Kidney glomerular epithelial cell (primary cell): ENCODE data around the gene FAM169A.
"Not testable (repeated sequence)": the region's sequence is repeated elsewhere in the genome, so short reads cannot be mapped to it uniquely, and the experiment has no call there.

ENCODE experiments used
- DNase-seq: peaks from one replicate; lab custom pipeline; 2025; lab: John Stamatoyannopoulos, UW

FAM169A gene

GRCh38 chr5:74869414-74869813 is 3.2 kb upstream of the FAM169A start:
- DNase-seq: not testable (repeated sequence)

- DNase-seq: no peak
Observed at GRCh38 chr5:74866596-74867162, 492 bp upstream of the FAM169A start.

GRCh38 chr5:74865256-74865803 is 857 bp downstream of the FAM169A start:
- no peak for DNase-seq

- no peak for DNase-seq
Observed at GRCh38 chr5:74864823-74865222, 1.4 kb downstream of the FAM169A start.

GRCh38 chr5:74863726-74864125 is 2.5 kb downstream of the FAM169A start:
- DNase-seq: no peak

GRCh38 chr5:74862221-74862620 is 4.0 kb downstream of the FAM169A start:
- no peak for DNase-seq

GRCh38 chr5:74856975-74857374 is 9.2 kb downstream of the FAM169A start:
- not testable (repeated sequence) for DNase-seq

GRCh38 chr5:74853256-74853655 is 12.9 kb downstream of the FAM169A start:
- DNase-seq: no peak

GRCh38 chr5:74851684-74852353 is 14.4 kb downstream of the FAM169A start:
- no peak for DNase-seq

- no peak for DNase-seq
Observed at GRCh38 chr5:74850789-74851425, 15.3 kb downstream of the FAM169A start.

GRCh38 chr5:74850030-74850429 is 16.2 kb downstream of the FAM169A start:
- no peak for DNase-seq

GRCh38 chr5:74848553-74849025 is 17.6 kb downstream of the FAM169A start:
- no peak for DNase-seq

GRCh38 chr5:74839229-74839628 is 27.0 kb downstream of the FAM169A start:
- no peak for DNase-seq

GRCh38 chr5:74838262-74838661 is 27.9 kb downstream of the FAM169A start:
- no peak for DNase-seq

GRCh38 chr5:74837115-74837514 is 29.1 kb downstream of the FAM169A start:
- DNase-seq: no peak

GRCh38 chr5:74833537-74834266 is 32.5 kb downstream of the FAM169A start:
- DNase-seq: no peak

- no peak for DNase-seq
Observed at GRCh38 chr5:74829413-74829812, 36.8 kb downstream of the FAM169A start.

- no peak for DNase-seq
Observed at GRCh38 chr5:74822288-74822687, 43.9 kb downstream of the FAM169A start.

GRCh38 chr5:74816875-74817274 is 49.3 kb downstream of the FAM169A start:
- no peak for DNase-seq

GRCh38 chr5:74810915-74811314 is 55.3 kb downstream of the FAM169A start:
- DNase-seq: no peak

GRCh38 chr5:74801941-74802340 is 64.2 kb downstream of the FAM169A start:
- no peak for DNase-seq

GRCh38 chr5:74801197-74801596 is 65.0 kb downstream of the FAM169A start:
- no peak for DNase-seq
